HG03558 (cell line): ENCODE data around the gene PRSS50.
"Not testable (repeated sequence)": the region's sequence is repeated elsewhere in the genome, so short reads cannot be mapped to it uniquely, and the experiment has no call there.

Source experiments
- ATAC-seq: cut with Tn5 transposase; IDR thresholded peaks from one replicate; pipeline ENCODE4 v1.9.1; 2021; ENCODE audit warnings: moderate number of reproducible peaks; ENCODE audit not compliant: unreplicated experiment; ENCODE audit errors: extremely low read depth

Gene PRSS50, protein sequence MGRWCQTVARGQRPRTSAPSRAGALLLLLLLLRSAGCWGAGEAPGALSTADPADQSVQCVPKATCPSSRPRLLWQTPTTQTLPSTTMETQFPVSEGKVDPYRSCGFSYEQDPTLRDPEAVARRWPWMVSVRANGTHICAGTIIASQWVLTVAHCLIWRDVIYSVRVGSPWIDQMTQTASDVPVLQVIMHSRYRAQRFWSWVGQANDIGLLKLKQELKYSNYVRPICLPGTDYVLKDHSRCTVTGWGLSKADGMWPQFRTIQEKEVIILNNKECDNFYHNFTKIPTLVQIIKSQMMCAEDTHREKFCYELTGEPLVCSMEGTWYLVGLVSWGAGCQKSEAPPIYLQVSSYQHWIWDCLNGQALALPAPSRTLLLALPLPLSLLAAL

DNA sequence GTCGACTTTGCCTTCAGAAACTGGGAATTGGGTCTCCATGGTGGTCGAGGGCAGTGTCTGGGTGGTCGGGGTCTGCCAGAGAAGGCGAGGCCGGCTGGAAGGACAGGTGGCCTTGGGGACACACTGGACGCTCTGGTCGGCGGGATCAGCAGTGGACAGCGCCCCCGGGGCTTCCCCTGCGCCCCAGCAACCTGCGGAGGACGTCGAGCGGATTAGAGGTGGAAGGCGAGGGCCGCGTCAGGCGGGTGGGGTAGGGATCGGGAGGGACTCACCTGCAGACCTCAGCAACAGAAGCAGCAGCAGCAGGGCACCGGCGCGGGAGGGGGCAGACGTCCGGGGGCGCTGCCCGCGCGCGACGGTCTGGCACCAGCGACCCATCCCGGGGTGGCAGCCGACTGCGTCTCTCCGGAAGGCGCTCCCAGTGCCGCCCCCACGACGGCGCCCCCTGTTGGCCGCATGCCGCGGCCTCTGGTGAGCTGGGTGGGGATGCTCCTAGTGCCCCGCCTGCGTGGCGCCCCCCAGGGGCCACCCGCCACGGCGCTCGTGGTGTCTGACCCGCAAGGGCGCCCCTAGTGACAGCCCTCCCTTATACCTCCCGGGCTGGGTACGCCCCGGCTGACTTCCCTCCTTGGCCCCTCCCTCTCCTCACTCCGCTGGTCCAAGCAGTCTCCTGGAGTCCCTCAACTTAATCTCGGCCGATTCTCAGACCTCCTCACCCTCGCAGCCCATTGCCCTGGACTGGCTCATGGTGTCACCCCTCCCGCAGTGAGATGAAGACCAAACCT, at the start of gene PRSS50:
PRSS50 (minus strand) TSS at position 423 of the 785 bp plus-strand sequence; CDS start at position 378, 45 bp downstream.
- no peak for ATAC-seq

DNA sequence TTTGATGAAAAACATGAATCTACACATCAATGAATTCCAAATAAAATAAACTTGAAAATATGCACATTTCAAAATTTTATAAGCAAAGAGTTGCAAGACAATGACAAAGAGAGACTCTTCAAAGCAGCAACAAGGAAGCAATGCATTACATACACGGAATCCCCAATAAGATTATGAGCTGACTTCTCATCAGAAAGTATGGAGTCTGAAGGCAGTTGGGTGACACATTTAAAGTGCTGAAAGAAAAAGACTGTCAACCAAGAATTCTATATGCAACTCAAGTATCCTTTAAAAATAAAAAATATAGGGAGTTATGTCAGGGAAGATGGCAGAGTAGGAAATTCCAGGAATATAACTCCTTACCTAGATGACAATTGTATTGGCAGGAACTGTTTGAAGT, 46.5 kb upstream of the PRSS50 start:
- no peak for ATAC-seq

DNA sequence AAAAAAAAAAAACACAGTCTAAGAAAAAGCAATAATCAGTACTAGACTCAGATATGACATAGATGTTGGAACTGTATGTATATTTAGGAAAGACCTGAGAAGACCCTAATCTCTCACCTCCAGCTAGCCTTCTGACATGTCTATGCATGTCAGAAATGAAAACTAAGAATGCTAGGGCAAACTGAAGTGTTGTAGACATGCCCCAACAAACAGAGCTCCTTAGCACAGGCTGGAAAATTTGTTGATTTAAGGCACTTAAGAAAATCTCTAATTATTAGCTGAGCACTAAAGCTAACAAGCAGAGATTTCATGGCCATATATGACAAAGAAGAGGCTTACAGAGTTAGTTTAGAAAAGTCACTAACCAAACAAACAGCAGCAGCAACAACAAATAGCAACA, 45.5 kb upstream of the PRSS50 start:
- no peak for ATAC-seq

DNA sequence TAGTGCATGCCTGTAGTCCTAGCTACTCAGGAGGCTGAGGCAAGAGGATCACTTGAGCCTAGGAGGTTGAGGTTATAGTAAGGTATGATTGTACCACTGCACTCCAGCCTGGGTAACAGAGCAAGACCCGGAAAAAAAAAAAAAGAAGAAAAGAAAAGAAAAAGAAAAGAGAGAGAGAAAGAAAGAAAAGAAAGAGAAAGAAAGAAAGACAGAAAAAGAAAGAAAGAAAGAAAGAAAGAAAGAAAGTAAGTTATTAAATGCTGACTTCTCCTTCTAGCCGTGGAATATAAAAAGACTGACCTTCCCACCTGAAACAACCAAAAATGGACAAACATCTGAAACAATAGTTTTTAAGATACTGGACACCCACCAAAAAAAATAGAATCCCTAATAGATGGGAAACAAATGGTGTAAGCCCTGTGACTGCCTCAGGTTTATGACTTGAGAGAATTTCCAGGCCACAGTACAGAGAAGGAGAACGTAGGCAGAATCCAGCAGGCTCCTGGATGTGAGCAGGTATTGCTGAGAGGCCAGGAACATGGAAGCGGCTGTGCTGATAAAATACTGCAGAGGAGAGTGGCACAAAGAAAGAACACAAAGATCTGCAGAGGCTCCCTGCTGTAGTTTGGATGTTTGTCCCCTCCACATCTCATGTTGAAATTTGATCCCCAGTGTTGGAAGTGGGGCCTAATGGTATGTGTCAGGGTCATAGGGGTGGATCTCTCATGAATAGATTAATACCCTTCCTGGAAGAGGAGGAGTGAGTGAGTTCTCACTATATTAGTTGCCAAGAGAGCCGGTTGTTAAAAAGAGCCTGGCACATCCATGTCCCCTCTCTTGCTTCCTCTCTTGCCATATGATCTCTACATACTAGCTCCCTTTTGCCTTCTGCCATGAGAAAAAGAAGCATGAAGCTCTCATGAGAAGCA, 41.8 kb upstream of the PRSS50 start:
- ATAC-seq, result no peak

DNA sequence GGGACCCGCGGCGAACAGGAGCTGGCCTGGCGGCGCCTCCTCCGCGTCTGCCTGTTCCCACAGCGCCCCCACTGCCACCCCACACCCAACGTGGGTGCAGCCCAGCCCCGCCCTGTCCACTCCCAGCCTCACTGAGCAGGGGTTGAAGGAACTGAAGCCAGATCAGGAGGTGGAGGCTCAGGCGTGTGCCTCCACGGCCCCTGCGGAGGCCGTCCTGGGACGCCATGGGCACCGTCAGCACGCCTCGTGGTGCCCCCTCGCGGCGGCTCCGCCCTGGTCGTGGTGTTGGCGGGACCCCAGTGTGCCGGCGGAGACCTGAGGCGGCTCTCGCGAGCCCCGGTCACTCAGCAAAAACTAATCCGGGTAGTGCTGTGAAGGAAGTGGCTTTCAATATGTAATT, 39.0 kb upstream of the PRSS50 start:
- no peak for ATAC-seq

DNA sequence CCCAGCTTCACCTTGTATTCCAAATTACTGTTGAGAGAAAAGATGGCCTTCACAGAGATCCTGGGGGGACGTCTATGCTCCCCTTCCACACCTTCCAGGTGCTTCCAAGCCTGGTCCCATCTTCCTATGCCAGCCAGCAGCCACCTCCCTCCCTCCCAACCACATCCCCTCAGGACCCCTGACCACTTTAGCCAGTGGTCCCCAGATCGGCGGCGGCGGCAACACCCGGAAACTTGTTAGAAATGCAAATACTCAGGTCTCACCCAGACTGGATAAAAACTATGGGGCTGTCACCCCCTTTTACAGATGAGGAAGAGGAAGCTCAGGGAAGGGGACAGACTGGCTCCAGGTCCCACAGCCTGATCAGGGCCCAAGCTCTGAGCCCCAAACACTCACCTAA, 38.0 kb upstream of the PRSS50 start:
- no peak for ATAC-seq

DNA sequence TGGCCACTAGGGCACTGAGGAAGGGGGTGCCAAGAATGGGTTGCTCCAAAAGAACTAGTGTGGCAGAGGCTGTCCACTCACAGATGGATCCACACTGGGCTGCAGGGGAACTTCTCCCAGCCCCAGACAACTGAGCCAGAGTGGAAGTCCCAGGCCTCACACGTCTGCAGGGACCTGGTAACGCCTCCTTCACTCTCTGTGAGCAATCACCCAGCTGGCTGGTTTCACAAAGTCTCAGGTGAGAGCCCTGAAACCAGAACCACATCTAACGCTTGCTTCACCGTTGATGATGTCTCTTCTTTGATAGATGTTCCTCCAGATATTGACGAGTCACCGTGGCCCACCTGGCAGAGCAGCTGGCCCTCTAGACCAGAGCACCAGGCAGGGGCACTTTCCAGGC, 35.5 kb upstream of the PRSS50 start:
- not testable (repeated sequence) for ATAC-seq

DNA sequence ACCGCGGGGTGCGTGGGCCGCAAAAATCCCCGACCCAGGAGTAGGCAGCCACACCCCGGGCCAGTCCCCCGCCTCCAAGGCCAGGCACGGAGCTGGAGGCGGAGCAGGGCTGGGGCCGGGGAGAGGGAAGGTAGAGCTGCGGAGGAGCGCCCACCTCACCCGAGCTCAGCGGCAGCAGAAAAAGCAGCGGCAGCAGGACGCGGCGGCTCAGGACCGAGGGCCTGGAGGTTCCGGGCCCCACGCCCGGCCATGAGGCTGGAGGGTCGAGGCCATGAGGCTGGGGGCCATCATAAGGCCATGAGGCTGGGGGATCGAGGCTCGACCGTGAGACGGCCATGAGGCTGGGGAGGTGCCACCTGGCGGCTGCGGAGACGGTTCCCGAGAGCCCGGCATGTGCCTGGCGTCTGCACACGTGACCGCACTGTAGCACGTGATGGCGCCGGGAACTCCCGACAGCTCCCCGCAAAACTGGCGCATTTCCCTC, 32.9 kb upstream of the PRSS50 start:
- no peak for ATAC-seq

DNA sequence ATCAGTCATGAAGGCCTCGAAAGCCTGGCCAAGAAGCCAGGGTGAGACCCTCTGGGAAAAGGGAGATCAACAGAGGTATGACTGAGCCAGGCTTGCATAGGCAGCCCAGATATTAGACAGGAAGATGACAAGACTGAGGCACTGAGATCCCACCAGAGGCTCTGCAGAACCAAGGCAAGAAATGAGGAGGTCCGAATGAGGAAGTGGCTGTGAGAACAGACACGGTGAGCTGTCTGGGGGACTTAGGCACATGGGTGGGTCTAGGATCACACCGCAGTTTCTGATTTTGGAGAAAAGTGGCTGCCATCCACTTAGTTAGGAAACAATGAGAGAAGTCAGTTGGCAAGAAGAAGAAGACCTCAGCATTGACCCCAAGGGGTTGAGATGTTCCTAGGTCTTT, 31.5 kb upstream of the PRSS50 start:
- ATAC-seq, result no peak

DNA sequence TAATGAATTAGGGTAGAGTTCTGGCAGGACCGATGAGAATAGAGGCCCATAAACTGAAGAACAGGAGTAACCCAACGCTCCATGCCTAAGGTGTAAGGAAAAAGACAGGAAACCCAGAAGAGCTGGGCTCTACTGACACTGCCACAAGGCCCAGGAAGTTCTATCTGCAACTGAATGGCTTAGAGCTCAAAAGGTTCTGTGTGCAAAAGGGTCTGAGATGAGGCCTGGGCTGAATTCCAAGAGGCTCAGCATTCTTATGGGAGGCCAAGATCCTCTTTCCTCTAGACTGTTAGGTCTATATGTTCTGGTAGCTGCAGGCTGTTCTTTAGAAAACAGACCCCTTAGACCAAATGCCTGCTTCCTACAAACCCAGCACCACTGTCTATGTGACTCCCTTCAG, 30.5 kb upstream of the PRSS50 start:
- no peak for ATAC-seq

DNA sequence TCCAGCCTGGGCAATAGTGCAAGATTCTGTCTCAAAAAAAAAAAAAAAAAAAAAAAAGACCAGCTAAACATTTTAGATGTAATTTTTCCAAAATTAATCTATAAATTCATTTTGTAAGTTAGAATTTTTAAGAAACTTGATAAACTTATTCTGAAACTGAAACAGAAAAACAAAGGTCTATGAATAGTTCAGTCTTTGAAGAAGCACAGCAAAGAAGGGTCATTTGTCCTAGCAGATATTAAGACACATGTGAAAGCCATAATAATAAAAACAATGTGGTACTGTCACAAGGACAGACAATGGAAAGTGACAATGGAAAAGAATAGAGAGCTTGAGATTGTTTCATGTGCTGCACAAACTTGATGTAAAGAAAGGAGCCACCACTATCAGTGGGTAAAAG, 29.0 kb upstream of the PRSS50 start:
- ATAC-seq, result no peak

DNA sequence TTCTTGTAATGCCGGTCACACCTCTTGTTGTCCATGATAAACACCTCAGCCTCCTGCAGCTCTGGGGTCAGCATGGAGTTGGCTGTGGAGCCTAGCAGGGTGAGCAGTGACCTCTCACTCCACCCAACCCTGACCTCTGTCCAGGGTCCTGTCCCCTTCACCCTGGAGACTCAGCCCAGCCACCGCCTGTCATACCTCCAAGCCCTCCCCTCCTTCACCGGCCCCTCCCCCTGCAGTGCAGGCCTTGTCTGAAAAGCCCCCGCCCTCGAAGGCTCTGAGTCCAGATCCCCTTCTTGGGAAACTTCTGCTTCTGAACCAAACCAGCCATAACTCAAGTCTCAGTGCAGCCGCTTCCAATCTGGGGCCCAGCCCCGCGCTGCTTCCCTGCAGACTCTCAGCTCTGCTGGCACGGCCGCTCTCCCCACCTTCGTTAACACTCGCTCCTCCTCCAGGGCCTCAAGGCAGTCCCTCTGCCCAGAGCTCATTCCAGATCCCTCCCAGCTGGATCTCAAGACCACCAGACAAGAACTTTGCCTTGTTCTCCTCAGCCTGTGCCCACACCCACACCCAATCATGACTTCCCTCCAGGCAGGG, 25.4 kb upstream of the PRSS50 start:
- ATAC-seq, result no peak

DNA sequence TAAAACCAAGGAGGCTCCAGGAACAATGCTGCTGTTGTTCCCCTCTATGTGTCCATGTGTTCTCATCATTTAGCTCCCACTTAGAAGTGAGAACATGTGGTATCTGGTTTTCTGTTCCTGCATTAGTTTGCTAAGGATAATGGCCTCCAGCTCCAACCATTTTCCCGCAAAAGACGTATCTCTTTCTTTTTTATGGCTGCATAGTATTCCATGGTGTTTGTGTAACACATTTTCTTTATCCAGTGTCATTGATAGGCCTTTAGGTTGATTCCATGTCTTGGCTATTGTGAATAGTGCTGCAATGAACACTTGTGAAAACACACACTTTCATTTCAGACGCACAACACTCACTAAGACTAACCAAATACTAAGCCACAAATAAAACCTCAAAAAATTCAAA, 21.9 kb upstream of the PRSS50 start:
- not testable (repeated sequence) for ATAC-seq

DNA sequence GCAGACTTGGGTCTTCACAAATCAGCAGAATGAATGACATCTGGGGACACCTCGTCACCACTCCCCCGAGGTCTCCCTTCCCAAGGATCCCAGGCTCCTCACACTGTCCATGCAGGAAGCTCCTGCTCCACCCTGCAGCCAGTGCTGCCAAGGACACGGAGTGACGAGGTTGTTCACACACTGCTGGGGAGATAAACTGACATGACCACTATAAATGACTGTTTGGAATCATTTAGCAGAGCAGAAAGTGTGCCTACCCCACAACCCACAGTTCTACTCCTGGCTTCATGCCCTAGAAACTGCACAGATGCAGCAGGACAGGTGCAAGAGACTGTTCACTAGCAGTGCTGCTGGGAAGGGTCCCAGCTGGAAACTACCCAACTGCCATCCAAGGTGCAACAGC, 19.7 kb upstream of the PRSS50 start:
- ATAC-seq, result no peak

DNA sequence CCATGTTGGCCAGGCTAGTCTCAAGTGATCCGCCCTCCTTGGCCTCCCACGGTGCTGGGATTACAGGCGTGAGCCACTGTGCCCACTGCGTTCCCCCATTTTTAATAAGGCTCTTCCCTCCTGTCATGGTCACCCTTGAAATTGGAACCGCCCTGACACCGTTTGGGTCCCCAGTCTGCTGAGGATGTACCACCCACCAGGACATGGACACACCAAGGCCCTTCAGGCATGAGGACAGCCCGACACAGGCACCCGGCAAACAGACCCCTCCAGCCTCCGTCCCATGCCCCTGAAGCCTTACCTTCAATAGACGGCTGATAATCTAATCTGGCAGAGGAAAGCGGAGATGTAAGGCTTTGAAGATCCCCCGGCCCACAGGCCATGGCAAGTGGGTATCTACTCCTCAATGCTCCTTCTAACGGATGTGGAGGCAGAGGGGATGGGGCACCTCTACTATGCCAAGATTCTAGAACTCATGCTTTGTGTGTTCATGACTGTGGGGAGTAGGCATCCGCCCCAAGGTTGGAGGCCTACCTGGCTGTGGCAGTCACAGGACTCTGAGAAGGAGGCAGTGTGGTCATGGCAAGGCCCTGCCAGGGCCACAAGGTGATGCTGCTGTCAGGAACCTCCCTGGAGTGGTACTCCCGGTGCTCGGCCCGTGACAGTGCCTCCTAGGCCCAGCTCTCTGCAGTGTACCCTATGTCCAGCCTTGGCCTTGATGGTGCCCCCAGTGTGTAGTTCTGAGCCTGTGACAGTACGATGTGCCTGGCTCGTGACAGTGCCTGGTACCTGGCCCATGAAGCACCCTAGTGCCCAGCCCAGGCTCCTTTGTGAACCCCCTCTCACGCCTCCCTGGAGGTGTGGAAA, 18.6 kb upstream of the PRSS50 start:
- ATAC-seq, result no peak

DNA sequence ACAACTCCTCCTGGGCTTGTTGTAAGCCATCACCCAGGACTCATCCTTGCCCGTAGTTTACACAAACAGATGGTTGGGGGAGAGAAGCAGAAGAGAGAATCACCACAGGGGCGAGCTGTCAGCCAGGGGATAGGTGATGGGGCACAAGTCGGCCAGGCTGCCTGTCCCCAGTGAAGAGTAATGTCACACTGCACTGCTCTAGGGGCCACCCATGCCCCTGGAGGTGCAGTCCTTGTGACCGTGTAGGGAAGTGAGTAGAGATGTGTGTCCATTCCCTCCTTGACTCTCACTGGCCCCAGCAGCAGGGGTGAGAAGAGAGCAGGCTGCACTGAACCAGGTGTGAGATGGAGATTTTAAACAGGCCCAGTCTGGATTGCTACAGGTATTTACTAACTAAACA, 17.1 kb upstream of the PRSS50 start:
- ATAC-seq, result no peak

DNA sequence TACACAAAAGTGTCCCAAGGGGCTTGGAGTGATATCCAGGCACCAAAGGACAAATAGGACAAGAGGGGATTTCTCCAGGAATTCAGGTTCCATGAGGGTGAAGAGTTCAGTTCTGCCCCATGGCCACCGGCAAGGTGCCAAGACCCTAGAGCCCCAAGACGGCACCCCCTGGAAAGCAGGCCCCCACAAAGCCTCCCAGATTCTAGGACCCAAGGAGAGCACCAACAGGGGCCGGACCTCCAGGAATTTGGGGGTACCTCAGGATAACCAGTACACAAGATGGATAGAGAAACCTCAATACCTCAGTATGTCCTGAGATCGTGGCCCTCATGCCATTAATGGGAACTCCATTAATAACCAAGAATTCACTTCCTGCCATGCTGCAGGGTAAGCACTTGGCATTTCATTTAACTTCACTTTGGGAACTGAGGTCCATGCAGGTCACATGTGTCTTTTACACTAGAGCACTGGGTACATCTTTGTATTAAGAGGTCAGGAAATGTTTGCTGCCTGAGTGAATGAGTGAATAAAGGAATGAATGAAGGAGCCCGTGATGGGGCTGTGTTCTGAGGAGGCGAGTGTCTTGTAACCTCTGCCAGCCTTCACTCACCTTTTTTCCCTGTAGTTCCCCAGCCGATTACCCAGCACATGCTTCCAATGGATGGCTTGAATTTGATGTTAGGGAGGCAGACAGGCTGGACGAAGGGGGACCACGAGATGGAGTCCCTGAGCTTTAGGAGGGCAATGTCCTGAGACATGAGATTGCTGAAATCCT, 15.5 kb upstream of the PRSS50 start:
- ATAC-seq, result no peak

DNA sequence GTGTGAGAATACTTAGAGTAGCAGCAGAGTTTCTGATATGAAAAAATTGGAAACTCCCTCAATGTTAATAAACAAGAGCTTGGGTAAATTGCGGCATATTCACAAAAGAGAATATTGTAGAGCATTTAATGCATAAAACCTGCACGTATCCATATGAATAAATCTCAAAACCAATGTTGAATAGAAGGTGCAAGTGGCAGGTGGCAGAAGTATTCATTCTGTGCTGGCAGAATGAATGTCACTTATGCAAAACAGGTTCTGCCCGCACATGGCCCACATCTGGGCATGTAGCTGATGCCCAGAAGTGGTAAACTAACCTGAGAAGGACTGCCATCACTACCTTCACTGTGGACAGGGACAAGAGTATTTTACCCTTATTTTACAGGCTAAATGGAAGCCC, 14.1 kb upstream of the PRSS50 start:
- no peak for ATAC-seq
